ENCODE results near the gene ITPRIP. TPM values are rescaled to one million over a fixed set of nuclear protein-coding genes. Genes with fewer than 3 reads are reported as not detected.

The ITPRIP gene
- polyA plus RNA-seq, 12 donors = 6.1 to 16.0 (median 7.8) TPM; not detected in 1

Other genes with a start within 250 kb of the ITPRIP start
- gene SFR1, start 216.3 kb downstream of the ITPRIP start, polyA plus RNA-seq (ENCODE audit: insufficient read length in 12 of 12) = 1 to 10 TPM in 11 of 12 donors, not detected in 1; 5.4 to 8.1 (median 7.0) TPM
- gene CFAP43, start 106.1 kb downstream of the ITPRIP start, polyA plus RNA-seq (ENCODE audit: insufficient read length in 12 of 12) = 1 to 10 TPM in 1 of 12 donors, under 1 TPM in 9, not detected in 2; 0.18 to 1.6 (median 0.36) TPM
- 10 to 100 TPM in 11 of 12 donors, not detected in 1; 33.0 to 62.2 (median 39.8) TPM for gene GSTO1, start 83.6 kb downstream of the ITPRIP start, polyA plus RNA-seq (ENCODE audit: insufficient read length in 12 of 12)
- 10 to 100 TPM in 1 of 12 donors, 1 to 10 TPM in 2, under 1 TPM in 7, not detected in 2; 0.60 to 11.2 (median 0.93) TPM for gene GSTO2, start 69.3 kb downstream of the ITPRIP start, polyA plus RNA-seq (ENCODE audit: insufficient read length in 12 of 12)
- gene CFAP58, start 15.4 kb upstream of the ITPRIP start, polyA plus RNA-seq (ENCODE audit: insufficient read length in 12 of 12) = 1 to 10 TPM in 1 of 12 donors, under 1 TPM in 9, not detected in 2; 0.26 to 1.2 (median 0.51) TPM

All from muscle of arm (tissue), 12 donors.